ENCODE results near the gene SOS1. TPM values are rescaled to one million over a fixed set of nuclear protein-coding genes. Genes with fewer than 3 reads are reported as not detected.

SOS1 gene
- total and polyA plus RNA-seq, 2 donors (not counting 1 experiment from before 2014, with no cell fraction given), result 18.2 to 58.1 TPM

DNA sequence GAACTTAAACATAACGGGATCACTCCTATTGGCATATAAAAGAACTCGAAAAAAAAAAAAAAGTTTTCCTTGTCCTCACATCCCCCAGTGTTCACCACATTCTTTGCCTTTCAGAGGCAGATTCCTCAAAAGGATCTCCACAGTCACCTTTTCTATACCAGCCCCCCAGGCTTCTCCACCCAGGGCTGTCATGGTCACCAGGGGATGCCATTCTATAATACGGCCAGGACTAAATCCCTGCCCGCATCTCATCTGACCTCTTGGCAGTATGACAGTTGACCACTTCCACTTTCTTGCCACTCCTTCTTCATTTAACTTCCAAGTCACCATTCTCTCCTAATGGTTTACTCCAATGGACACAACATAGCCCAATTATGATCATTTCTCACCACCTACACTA is 29.3 kb downstream of the SOS1 start:
- Histone ChIP-seq H3K9ac (ENCODE audit: low read length) (no peak overlapping the region), H3K4me3 (ENCODE audit: control extremely low read depth in 1 of 5, extremely low read depth in 1 of 5, insufficient read depth in 1 of 5, low read depth in 2 of 5, low read length in 4 of 5) (no peak overlapping the region), H3K36me3 (replicated peaks in 1 of 2; ENCODE audit: control extremely low read depth in 1 of 2, control insufficient read depth in 1 of 2, extremely low read depth in 1 of 2, insufficient read depth in 2 of 2, low read length in 1 of 2) (peaks cover 0 to 2% of the 10 kb centered on the region in 2 experiments), H3K79me2 (ENCODE audit: control insufficient read depth, insufficient read depth, low read length) (peaks cover 95% of the 10 kb centered on the region), H3K4me1 (ENCODE audit: control insufficient read depth in 2 of 2, insufficient read depth in 2 of 2, low read length in 2 of 2) (peaks cover 12 to 15% of the 10 kb centered on the region in 2 donors), H3K27me3 (replicated peaks in 1 of 4; ENCODE audit: control extremely low read depth in 1 of 4, control insufficient read depth in 3 of 4, insufficient read depth in 4 of 4, low read length in 3 of 4) (no peaks in the 10 kb centered on the region), H4K20me1 (ENCODE audit: control insufficient read depth, insufficient read depth, low read length, poor library complexity, severe bottlenecking) (peaks cover 42% of the 10 kb centered on the region), H3K27ac (ENCODE audit: low read length in 2 of 2) (no peak overlapping the region), H3K4me2 (replicated peaks; ENCODE audit: low read depth, low read length, poor library complexity, severe bottlenecking) (no peak overlapping the region), H3K9me3 (ENCODE audit: control extremely low read depth in 1 of 3, control insufficient read depth in 2 of 3, insufficient read depth in 1 of 3, low read length in 2 of 3) (no peaks in the 10 kb centered on the region), H2AFZ (ENCODE audit: insufficient read depth, low read depth, low read length, poor library complexity, severe bottlenecking) (no peak overlapping the region)
- DNase-seq (no peak), ATAC-seq (ENCODE audit: low read depth) (no peak)
- intact Hi-C loops (cut with micrococcal nuclease), result no loop called here
- H3K27me3 Mint-ChIP-seq, result no peaks in the 10 kb centered on the region
- CTCF ChIA-PET, result no interaction called here
- 100% methylated on average over 3 of the region's 4 CpGs for WGBS (ENCODE audit: insufficient coverage)
- TF ChIP-seq, protein P1, sequence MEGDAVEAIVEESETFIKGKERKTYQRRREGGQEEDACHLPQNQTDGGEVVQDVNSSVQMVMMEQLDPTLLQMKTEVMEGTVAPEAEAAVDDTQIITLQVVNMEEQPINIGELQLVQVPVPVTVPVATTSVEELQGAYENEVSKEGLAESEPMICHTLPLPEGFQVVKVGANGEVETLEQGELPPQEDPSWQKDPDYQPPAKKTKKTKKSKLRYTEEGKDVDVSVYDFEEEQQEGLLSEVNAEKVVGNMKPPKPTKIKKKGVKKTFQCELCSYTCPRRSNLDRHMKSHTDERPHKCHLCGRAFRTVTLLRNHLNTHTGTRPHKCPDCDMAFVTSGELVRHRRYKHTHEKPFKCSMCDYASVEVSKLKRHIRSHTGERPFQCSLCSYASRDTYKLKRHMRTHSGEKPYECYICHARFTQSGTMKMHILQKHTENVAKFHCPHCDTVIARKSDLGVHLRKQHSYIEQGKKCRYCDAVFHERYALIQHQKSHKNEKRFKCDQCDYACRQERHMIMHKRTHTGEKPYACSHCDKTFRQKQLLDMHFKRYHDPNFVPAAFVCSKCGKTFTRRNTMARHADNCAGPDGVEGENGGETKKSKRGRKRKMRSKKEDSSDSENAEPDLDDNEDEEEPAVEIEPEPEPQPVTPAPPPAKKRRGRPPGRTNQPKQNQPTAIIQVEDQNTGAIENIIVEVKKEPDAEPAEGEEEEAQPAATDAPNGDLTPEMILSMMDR (IDR thresholded peaks at IDR 0.05), result no peak
- no peak for TF ChIP-seq EZH2 (IDR thresholded peaks at IDR 0.05; ENCODE audit: borderline replicate concordance, insufficient read depth, low read depth, low read length, poor library complexity, severe bottlenecking)
- H3K4me3 Mint-ChIP-seq, result no peak overlapping the region
- H3K4me1 Mint-ChIP-seq, result peaks cover 44% of the 10 kb centered on the region
- H3K27ac Mint-ChIP-seq, result no peak overlapping the region
- POLR2A ChIA-PET, result no interaction called here
- H3K9me3 Mint-ChIP-seq (ENCODE audit: insufficient read depth), result no peaks in the 10 kb centered on the region

- ChIA-PET POLR2A (no interaction called here), CTCF (interaction anchor here (0.9 kb wide), 1 partner anchor 138 kb away, joined by 3 read pairs; no protein-coding TSS in a partner anchor)
- Histone ChIP-seq H3K79me2 (ENCODE audit: control insufficient read depth, insufficient read depth, low read length) (peaks cover 97% of the 10 kb centered on the region), H3K4me3 (ENCODE audit: control extremely low read depth in 1 of 5, extremely low read depth in 1 of 5, insufficient read depth in 1 of 5, low read depth in 2 of 5, low read length in 4 of 5) (no peak overlapping the region), H3K4me2 (replicated peaks; ENCODE audit: low read depth, low read length, poor library complexity, severe bottlenecking) (no peak overlapping the region), H3K9me3 (ENCODE audit: control extremely low read depth in 1 of 3, control insufficient read depth in 2 of 3, insufficient read depth in 1 of 3, low read length in 2 of 3) (no peaks in the 10 kb centered on the region), H3K36me3 (replicated peaks in 1 of 2; ENCODE audit: control extremely low read depth in 1 of 2, control insufficient read depth in 1 of 2, extremely low read depth in 1 of 2, insufficient read depth in 2 of 2, low read length in 1 of 2) (peaks cover 0 to 2% of the 10 kb centered on the region in 2 experiments), H3K27ac (ENCODE audit: low read length in 2 of 2) (no peak overlapping the region), H3K9ac (ENCODE audit: low read length) (no peak overlapping the region), H2AFZ (ENCODE audit: insufficient read depth, low read depth, low read length, poor library complexity, severe bottlenecking) (no peak overlapping the region), H3K4me1 (ENCODE audit: control insufficient read depth in 2 of 2, insufficient read depth in 2 of 2, low read length in 2 of 2) (peaks cover 12 to 15% of the 10 kb centered on the region in 2 donors), H4K20me1 (ENCODE audit: control insufficient read depth, insufficient read depth, low read length, poor library complexity, severe bottlenecking) (peaks cover 45% of the 10 kb centered on the region), H3K27me3 (replicated peaks in 1 of 4; ENCODE audit: control extremely low read depth in 1 of 4, control insufficient read depth in 3 of 4, insufficient read depth in 4 of 4, low read length in 3 of 4) (no peaks in the 10 kb centered on the region)
- Mint-ChIP-seq H3K27me3 (no peaks in the 10 kb centered on the region), H3K4me1 (peaks cover 42% of the 10 kb centered on the region), H3K27ac (no peak overlapping the region), H3K4me3 (no peak overlapping the region), H3K9me3 (ENCODE audit: insufficient read depth) (no peaks in the 10 kb centered on the region)
- WGBS (ENCODE audit: insufficient coverage), result 100% methylated on average over 2 of the region's 3 CpGs
- intact Hi-C loops (cut with micrococcal nuclease), result no loop called here
- no peak for DNase-seq
- ATAC-seq (ENCODE audit: low read depth), result no peak
- TF ChIP-seq, protein P1 (IDR thresholded peaks at IDR 0.05), result no peak
- TF ChIP-seq EZH2 (IDR thresholded peaks at IDR 0.05; ENCODE audit: borderline replicate concordance, insufficient read depth, low read depth, low read length, poor library complexity, severe bottlenecking), result no peak
Observed at GRCh38 chr2:39091063-39091462, 29.8 kb downstream of the SOS1 start.

Measured in B cell (primary cell).